GM20431 (cell line): ENCODE data around the gene LILRB5.
"Not testable (repeated sequence)": the region's sequence is repeated elsewhere in the genome, so short reads cannot be mapped to it uniquely, and the experiment has no call there.

Experiments
- in situ Hi-C: fragments of 300-500 bp; cut with MseI, MboI; formaldehyde crosslinking; loops from one replicate; pipeline ENCODE4 v1.15.0; 2020; ENCODE audit warnings: low sequenced_read_pairs; ENCODE audit not compliant: unreplicated experiment

LILRB5 gene

GRCh38 chr19:54257116-54257480 is at the start of gene LILRB5:
TSS of gene LILRB5 (minus strand) at chr19:54257273. CDS start at chr19:54257193, 80 bp downstream.
- in situ Hi-C loops, result no loop called here

- in situ Hi-C loops, result no loop called here
Observed at GRCh38 chr19:54305141-54305540, 48.1 kb upstream of the LILRB5 start.

- in situ Hi-C loops, result no loop called here
Observed at GRCh38 chr19:54302257-54302656, 45.2 kb upstream of the LILRB5 start.

- in situ Hi-C loops, result no loop called here
Observed at GRCh38 chr19:54299515-54299914, 42.4 kb upstream of the LILRB5 start.

GRCh38 chr19:54299126-54299498 is 42.0 kb upstream of the LILRB5 start:
- in situ Hi-C loops, result no loop called here

- in situ Hi-C loops, result no loop called here
Observed at GRCh38 chr19:54298357-54299125, 41.5 kb upstream of the LILRB5 start.

- in situ Hi-C loops, result no loop called here
Observed at GRCh38 chr19:54297759-54298305, 40.8 kb upstream of the LILRB5 start.

GRCh38 chr19:54294539-54294938 is 37.5 kb upstream of the LILRB5 start:
- in situ Hi-C loops, result no loop called here

- in situ Hi-C loops, result not testable (repeated sequence)
Observed at GRCh38 chr19:54289160-54289559, 32.1 kb upstream of the LILRB5 start.

GRCh38 chr19:54287456-54287855 is 30.4 kb upstream of the LILRB5 start:
- in situ Hi-C loops, result no loop called here

GRCh38 chr19:54286283-54286682 is 29.2 kb upstream of the LILRB5 start:
- in situ Hi-C loops, result not testable (repeated sequence)

- in situ Hi-C loops, result not testable (repeated sequence)
Observed at GRCh38 chr19:54285427-54286056, 28.5 kb upstream of the LILRB5 start.

- in situ Hi-C loops, result no loop called here
Observed at GRCh38 chr19:54282686-54283470, 25.8 kb upstream of the LILRB5 start.

- in situ Hi-C loops, result not testable (repeated sequence)
Observed at GRCh38 chr19:54281729-54282075, 24.6 kb upstream of the LILRB5 start.

- in situ Hi-C loops, result no loop called here
Observed at GRCh38 chr19:54281007-54281728, 24.1 kb upstream of the LILRB5 start, which contains the start of gene LILRB2. TSS of gene LILRB2 (minus strand) at chr19:54281110. CDS start at chr19:54280496, 614 bp downstream.

GRCh38 chr19:54280441-54280840 is 23.4 kb upstream of the LILRB5 start:
- in situ Hi-C loops, result not testable (repeated sequence)

- in situ Hi-C loops, result not testable (repeated sequence)
Observed at GRCh38 chr19:54280025-54280424, 23.0 kb upstream of the LILRB5 start.

- in situ Hi-C loops, result no loop called here
Observed at GRCh38 chr19:54279406-54279962, 22.4 kb upstream of the LILRB5 start.

GRCh38 chr19:54278571-54279195 is 21.6 kb upstream of the LILRB5 start:
- in situ Hi-C loops, result not testable (repeated sequence)
